Activated T-cell treated with anti-CD3 and anti-CD28 coated beads, Interleukin-2, amount 50 U/mL, for 48 hours (primary cell): ENCODE measurements around the gene NFKBIZ.

Experiments
- DNase-seq, 2 experiments: peaks; one replicate each; pipeline ENCODE4 v3.0.0-alpha.2; 2020

NFKBIZ gene, protein sequence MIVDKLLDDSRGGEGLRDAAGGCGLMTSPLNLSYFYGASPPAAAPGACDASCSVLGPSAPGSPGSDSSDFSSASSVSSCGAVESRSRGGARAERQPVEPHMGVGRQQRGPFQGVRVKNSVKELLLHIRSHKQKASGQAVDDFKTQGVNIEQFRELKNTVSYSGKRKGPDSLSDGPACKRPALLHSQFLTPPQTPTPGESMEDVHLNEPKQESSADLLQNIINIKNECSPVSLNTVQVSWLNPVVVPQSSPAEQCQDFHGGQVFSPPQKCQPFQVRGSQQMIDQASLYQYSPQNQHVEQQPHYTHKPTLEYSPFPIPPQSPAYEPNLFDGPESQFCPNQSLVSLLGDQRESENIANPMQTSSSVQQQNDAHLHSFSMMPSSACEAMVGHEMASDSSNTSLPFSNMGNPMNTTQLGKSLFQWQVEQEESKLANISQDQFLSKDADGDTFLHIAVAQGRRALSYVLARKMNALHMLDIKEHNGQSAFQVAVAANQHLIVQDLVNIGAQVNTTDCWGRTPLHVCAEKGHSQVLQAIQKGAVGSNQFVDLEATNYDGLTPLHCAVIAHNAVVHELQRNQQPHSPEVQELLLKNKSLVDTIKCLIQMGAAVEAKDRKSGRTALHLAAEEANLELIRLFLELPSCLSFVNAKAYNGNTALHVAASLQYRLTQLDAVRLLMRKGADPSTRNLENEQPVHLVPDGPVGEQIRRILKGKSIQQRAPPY

GRCh38 chr3:101848754-101849713, at the start of gene NFKBIZ:
TSS of gene NFKBIZ (plus strand) at chr3:101849514. CDS start at chr3:101849629, 115 bp downstream.
- DNase-seq = peak; percentile 96 to 97

GRCh38 chr3:101801174-101801573, 48.1 kb upstream of the NFKBIZ start:
- DNase-seq = no peak

- DNase-seq = no peak
Measured at GRCh38 chr3:101802179-101802578, 47.1 kb upstream of the NFKBIZ start.

DNA sequence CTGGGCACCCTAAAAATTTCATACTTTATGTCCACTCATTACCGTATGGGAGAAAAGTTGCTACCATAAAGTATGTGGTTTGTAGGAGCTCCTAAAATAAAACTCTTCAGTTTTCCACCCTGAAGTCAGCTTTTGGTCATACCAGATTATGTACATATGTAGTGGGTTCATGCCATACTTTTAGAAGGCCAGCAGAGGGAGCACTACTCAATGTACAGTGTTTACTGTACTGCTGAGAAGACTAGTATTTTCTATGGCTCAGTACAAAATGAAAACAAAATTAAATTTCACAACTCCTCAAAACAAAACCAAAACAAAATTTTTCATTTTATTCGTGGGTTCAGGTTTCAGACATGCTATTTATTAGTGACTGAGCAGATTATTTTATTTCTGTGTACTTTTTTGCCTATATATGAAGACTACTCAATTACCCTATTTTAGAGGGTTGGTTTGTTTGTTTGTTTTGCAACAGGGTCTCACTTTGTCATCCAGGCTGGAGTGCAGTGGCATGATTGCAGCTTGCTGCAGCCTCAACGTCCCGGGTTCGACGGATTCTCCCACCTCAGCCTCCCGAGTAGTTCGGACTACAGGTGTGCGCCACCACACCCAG, 46.0 kb upstream of the NFKBIZ start:
- no peak for DNase-seq

GRCh38 chr3:101803939-101804338, 45.4 kb upstream of the NFKBIZ start:
- DNase-seq = no peak

- DNase-seq = no peak
Measured at GRCh38 chr3:101806491-101806890, 42.8 kb upstream of the NFKBIZ start.

DNA sequence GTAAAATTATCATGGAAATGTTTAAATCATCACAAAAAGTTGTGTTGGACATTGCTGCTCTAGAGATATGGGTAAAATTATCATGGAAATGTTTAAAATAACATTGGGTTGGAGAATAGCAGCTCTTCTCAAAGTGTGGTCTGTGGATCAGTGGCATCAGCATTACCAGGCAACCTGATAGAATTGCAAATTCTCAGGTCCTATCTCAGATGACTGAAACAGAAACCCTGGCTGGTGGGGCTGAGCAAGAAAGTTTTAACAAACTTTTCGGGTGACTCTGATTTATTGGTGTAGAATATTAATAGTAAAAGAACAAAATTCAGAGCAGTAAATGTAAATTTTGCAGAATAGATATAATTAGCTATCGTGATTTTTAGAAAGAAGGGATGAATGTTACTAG, 41.4 kb upstream of the NFKBIZ start:
- no peak for DNase-seq

DNA sequence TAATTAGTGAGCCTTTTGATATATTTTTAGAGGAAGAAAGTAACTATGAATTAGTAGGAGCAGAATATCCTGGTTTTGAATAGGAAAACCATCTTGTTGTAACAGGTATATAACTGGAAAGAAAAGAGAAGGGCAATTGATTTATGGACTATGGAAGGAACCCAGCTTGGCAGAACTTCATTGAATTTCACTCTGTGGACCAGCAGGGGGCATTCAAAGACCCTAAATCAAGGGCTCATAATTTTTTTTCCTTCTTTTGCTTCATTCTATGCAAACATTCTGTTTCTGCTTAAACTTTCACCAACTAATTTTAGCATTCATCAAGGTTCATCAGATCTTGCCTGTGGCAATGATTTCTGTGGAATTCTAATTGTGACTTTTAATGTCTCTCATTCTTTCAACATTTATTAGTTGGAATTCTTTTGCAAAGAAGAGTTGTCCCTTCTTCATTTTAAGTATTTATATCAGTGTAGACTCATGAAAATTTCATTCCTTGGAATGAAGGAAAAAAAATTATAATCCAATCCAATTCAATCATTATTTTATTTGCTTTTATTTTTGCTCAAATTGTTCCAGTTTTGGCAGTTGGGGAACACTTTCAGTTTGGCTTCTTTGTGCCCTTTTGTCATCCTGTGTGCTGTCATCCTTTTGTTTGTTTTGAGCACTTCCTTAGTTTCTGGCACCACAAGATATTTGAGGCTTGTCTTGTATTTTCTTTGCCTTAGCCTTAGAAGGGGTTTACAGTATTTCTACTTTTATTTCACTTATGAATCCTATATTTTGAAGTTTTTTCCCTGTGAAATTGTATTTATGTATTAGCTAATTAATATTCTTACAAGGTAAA, 39.9 kb upstream of the NFKBIZ start:
- DNase-seq = no peak

GRCh38 chr3:101810022-101810418, 39.3 kb upstream of the NFKBIZ start:
- no peak for DNase-seq

DNA sequence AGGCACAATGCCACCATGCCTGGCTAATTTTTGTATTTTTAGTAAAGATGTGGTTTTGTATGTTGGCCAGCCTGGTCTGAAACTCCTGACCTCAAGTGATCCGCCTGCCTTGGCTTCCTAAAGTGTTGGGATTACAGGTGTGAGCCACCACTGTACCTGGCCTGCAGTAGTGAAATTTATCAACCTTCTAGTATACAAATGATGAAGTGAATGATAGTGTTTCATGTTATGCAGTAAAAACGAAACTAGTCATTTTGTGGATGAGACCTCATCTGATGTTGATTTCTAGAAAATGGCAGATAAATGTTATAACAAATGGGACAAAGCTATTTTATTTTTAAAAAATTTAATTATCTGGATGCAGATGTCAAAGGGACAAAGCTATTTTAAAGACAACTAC, 37.4 kb upstream of the NFKBIZ start:
- no peak for DNase-seq

DNA sequence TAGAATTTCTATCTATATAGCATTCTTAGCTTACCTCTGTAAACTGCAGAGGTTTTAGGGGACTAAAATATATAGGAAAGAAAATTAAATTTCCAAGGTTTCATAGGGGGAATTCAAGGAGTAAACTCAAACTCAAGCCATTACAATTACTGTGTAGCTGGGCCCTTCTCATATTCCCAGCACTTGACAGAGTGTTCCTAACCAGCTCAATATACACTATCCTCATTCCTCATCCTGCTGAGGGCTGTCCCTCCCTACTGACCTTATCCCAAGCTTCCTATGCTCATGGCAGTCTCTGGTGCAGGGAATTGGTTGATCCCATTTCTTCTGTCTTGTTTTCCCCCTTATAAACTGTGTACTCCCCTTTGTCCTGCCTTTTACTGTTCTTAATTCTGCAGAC, 36.4 kb upstream of the NFKBIZ start:
- no peak for DNase-seq

DNA sequence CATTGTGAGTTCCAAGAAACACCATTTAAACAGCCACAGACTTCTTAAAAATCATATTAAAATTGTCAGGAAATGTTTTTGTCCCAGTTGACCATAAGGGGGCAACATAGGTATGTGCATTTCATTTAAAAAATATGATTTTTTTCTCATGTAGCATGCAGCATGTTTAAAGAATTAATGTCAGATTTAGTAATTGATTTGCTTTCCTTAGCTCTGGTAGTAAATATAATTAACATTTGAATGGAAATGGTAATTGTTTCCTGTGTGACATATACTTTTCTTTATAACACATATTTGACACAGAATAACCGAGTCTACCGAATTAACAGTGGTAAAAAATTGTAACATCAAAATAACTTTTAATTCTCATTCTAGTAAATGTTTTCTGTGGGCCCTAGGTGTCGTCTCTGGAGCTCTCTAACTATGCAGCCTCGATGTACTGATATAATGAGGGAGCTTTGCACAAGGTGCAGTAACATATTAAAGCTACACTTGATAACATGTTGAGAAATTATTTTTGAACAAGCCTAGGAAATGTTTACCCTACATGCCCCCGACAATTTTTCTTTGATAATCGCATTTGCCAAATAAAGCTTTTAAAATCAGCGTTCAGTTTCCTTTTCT, 35.4 kb upstream of the NFKBIZ start:
- DNase-seq = no peak

GRCh38 chr3:101814835-101815234, 34.5 kb upstream of the NFKBIZ start:
- DNase-seq = no peak

DNA sequence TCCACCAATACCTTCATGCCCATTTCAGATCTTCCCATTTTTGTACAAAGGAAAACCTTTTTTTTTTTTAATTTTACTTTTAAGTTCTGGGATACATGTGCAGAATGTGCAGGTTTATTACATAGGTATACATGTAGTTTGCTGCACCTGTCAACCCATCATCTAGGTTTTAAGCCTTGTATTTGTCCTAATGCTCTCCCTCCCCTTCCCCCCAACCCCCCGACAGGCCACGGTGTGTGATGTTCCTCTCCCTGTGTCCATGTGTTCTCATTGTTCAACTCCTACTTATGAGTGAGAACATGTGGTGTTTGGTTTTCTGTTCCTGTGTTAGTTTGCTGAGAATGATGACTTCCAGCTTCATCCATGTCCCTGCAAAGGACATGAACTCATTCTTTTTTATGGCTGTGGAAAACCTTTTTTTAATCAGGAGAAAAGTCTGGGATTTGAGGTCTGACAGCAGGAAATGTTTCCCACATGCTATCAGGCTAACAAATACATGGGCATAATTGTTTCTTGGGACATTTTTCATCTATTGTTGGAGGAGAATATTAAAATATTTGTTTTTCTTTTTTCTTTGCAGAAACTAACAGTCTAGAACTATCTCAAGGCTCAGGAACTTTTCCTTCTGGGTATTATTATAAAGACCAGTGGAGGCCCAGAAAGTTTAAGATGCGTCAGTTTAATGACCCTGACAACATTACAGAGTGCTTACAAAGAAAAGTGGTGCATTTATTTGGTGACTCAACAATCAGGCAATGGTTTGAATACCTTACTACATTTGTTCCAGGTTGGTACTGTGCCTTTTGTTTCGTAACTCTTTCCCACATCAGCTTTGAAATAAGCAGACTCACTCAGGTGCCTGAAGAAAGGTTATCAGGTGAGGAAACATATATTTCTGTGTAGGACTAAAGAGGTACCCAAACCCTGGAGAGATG, 32.8 kb upstream of the NFKBIZ start:
- DNase-seq = no peak

DNA sequence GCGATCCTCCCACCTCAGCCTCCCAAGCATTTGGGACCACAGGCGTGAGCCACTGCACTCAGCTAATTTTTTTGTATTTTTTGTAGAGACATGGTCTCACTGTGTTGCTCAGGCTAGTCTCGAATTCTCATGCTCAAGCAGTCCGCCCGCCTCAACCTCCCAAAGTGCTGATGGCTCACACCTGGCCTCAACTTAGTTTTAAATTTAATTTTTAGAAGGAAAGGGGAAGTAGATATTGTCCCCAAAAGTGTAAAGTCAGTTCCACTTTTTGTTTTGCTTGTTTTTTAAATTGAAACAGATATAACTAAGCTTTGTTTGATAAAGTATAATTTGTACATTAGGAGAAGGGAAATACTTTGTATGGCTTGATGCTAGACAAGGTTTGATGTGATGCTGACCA, 31.3 kb upstream of the NFKBIZ start:
- DNase-seq = no peak

GRCh38 chr3:101819649-101820206, 29.6 kb upstream of the NFKBIZ start:
- no peak for DNase-seq

- DNase-seq = no peak
Measured at GRCh38 chr3:101821503-101821902, 27.8 kb upstream of the NFKBIZ start.

- no peak for DNase-seq
Measured at GRCh38 chr3:101823525-101823924, 25.8 kb upstream of the NFKBIZ start.

GRCh38 chr3:101824702-101825101, 24.6 kb upstream of the NFKBIZ start:
- no peak for DNase-seq
